ENCODE measurements around the gene STK10. TPM values are rescaled to one million over a fixed set of nuclear protein-coding genes. Genes with fewer than 3 reads are reported as not detected.

The STK10 gene
- total and polyA plus RNA-seq, 4 donors: 2.8 to 21.7 (median 7.7) TPM

DNA sequence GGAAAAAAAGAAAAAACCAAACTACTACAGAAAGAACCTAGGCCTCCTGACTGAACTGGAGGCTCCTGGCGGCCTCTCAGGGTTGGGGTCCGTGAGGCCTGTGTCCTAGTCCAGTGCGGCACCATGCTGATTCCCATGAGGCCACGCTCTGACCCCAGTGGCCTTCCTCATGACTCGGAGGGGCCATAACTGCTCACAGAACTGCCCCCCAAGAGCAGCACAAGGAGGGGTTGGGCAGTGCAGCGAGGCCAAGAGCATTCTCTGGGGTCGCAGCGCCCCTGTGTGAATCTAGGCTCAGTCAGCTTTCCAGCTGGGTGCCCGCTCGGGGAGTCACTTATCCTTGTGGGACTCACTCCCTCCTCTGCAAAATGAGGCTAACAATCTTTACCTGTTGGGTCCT is 102.3 kb downstream of the STK10 start:
- H3K27ac ChIP-seq (ENCODE audit: low read depth in 1 of 2, low read length in 2 of 2): no peak overlapping the region
- DNase-seq (ENCODE audit: low spot score): no peak
- no peaks in the 10 kb centered on the region for H3K9me3 ChIP-seq (ENCODE audit: control insufficient read depth in 4 of 4, low read length in 3 of 4)
- 97% methylated on average over 10 of the region's 10 CpGs for WGBS
- no peaks in the 10 kb centered on the region for H3K27me3 ChIP-seq (ENCODE audit: control insufficient read depth in 4 of 4, insufficient read depth in 4 of 4, low read length in 3 of 4)
- H3K9ac ChIP-seq (ENCODE audit: low read depth in 1 of 2, low read length in 2 of 2): no peak overlapping the region
- H3K36me3 ChIP-seq (ENCODE audit: control insufficient read depth in 4 of 4, insufficient read depth in 3 of 4, low read depth in 1 of 4, low read length in 3 of 4): no peaks in the 10 kb centered on the region
- no peaks in the 10 kb centered on the region for H3K4me1 ChIP-seq (ENCODE audit: control insufficient read depth in 4 of 4, insufficient read depth in 4 of 4, low read length in 3 of 4)
- no peak overlapping the region for H3K4me3 ChIP-seq (ENCODE audit: low read depth in 1 of 3, low read length in 3 of 3)
- no peak for TF ChIP-seq YY1 (IDR thresholded peaks at IDR 0.05)
- TF ChIP-seq SP1 (IDR thresholded peaks at IDR 0.05): no peak
- no peak for TF ChIP-seq FOXA1 (IDR thresholded peaks at IDR 0.05)
- TF ChIP-seq TAF1 (conservative IDR thresholded peaks at IDR 0.05): no peak
- TF ChIP-seq, protein P1, sequence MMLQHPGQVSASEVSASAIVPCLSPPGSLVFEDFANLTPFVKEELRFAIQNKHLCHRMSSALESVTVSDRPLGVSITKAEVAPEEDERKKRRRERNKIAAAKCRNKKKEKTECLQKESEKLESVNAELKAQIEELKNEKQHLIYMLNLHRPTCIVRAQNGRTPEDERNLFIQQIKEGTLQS (IDR thresholded peaks at IDR 0.05): no peak
- TF ChIP-seq, protein P2, sequence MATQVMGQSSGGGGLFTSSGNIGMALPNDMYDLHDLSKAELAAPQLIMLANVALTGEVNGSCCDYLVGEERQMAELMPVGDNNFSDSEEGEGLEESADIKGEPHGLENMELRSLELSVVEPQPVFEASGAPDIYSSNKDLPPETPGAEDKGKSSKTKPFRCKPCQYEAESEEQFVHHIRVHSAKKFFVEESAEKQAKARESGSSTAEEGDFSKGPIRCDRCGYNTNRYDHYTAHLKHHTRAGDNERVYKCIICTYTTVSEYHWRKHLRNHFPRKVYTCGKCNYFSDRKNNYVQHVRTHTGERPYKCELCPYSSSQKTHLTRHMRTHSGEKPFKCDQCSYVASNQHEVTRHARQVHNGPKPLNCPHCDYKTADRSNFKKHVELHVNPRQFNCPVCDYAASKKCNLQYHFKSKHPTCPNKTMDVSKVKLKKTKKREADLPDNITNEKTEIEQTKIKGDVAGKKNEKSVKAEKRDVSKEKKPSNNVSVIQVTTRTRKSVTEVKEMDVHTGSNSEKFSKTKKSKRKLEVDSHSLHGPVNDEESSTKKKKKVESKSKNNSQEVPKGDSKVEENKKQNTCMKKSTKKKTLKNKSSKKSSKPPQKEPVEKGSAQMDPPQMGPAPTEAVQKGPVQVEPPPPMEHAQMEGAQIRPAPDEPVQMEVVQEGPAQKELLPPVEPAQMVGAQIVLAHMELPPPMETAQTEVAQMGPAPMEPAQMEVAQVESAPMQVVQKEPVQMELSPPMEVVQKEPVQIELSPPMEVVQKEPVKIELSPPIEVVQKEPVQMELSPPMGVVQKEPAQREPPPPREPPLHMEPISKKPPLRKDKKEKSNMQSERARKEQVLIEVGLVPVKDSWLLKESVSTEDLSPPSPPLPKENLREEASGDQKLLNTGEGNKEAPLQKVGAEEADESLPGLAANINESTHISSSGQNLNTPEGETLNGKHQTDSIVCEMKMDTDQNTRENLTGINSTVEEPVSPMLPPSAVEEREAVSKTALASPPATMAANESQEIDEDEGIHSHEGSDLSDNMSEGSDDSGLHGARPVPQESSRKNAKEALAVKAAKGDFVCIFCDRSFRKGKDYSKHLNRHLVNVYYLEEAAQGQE (IDR thresholded peaks at IDR 0.05): no peak
- no peak for TF ChIP-seq RAD21 (IDR thresholded peaks at IDR 0.05)
- TF ChIP-seq, protein P3, sequence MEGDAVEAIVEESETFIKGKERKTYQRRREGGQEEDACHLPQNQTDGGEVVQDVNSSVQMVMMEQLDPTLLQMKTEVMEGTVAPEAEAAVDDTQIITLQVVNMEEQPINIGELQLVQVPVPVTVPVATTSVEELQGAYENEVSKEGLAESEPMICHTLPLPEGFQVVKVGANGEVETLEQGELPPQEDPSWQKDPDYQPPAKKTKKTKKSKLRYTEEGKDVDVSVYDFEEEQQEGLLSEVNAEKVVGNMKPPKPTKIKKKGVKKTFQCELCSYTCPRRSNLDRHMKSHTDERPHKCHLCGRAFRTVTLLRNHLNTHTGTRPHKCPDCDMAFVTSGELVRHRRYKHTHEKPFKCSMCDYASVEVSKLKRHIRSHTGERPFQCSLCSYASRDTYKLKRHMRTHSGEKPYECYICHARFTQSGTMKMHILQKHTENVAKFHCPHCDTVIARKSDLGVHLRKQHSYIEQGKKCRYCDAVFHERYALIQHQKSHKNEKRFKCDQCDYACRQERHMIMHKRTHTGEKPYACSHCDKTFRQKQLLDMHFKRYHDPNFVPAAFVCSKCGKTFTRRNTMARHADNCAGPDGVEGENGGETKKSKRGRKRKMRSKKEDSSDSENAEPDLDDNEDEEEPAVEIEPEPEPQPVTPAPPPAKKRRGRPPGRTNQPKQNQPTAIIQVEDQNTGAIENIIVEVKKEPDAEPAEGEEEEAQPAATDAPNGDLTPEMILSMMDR (IDR thresholded peaks at IDR 0.05; ENCODE audit: low read depth, low read length, missing input control): no peak
- TF ChIP-seq, protein P4, sequence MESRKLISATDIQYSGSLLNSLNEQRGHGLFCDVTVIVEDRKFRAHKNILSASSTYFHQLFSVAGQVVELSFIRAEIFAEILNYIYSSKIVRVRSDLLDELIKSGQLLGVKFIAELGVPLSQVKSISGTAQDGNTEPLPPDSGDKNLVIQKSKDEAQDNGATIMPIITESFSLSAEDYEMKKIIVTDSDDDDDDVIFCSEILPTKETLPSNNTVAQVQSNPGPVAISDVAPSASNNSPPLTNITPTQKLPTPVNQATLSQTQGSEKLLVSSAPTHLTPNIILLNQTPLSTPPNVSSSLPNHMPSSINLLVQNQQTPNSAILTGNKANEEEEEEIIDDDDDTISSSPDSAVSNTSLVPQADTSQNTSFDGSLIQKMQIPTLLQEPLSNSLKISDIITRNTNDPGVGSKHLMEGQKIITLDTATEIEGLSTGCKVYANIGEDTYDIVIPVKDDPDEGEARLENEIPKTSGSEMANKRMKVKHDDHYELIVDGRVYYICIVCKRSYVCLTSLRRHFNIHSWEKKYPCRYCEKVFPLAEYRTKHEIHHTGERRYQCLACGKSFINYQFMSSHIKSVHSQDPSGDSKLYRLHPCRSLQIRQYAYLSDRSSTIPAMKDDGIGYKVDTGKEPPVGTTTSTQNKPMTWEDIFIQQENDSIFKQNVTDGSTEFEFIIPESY (IDR thresholded peaks at IDR 0.05): no peak
- no peak for TF ChIP-seq JUND (IDR thresholded peaks at IDR 0.05)
- TF ChIP-seq EGR1 (IDR thresholded peaks at IDR 0.05; ENCODE audit: low read depth in 2 of 2): no peak
- no peak for TF ChIP-seq HNF4G (IDR thresholded peaks at IDR 0.05)
- no peak for TF ChIP-seq GABPA (IDR thresholded peaks at IDR 0.05 in 1 of 2, conservative IDR thresholded peaks at IDR 0.05 in 1 of 2)
- no peak for TF ChIP-seq RXRA (IDR thresholded peaks at IDR 0.05)
- TF ChIP-seq, protein P5, sequence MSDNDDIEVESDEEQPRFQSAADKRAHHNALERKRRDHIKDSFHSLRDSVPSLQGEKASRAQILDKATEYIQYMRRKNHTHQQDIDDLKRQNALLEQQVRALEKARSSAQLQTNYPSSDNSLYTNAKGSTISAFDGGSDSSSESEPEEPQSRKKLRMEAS (IDR thresholded peaks at IDR 0.05): no peak
- no peak for TF ChIP-seq HNF4A (conservative IDR thresholded peaks at IDR 0.05)
- no peak for TF ChIP-seq NR2F2 (IDR thresholded peaks at IDR 0.05)
- TF ChIP-seq FOXA2 (IDR thresholded peaks at IDR 0.05): no peak
